Stimulated activated CD4-positive, alpha-beta T cell treated with anti-CD3 and anti-CD28 coated beads, Interleukin-12 subunit alpha, Interleukin-12 subunit beta, amount 100 ng/mL, for 48 hours (primary cell): Measurements from ENCODE around the gene SEC16B.

Experiments
- DNase-seq, 3 donors: peaks; one replicate each; pipeline ENCODE4 v3.0.0-alpha.2; 2020; ENCODE audit warnings: low read depth in 2 of 3, low spot score in 1 of 3

Gene SEC16B

DNA sequence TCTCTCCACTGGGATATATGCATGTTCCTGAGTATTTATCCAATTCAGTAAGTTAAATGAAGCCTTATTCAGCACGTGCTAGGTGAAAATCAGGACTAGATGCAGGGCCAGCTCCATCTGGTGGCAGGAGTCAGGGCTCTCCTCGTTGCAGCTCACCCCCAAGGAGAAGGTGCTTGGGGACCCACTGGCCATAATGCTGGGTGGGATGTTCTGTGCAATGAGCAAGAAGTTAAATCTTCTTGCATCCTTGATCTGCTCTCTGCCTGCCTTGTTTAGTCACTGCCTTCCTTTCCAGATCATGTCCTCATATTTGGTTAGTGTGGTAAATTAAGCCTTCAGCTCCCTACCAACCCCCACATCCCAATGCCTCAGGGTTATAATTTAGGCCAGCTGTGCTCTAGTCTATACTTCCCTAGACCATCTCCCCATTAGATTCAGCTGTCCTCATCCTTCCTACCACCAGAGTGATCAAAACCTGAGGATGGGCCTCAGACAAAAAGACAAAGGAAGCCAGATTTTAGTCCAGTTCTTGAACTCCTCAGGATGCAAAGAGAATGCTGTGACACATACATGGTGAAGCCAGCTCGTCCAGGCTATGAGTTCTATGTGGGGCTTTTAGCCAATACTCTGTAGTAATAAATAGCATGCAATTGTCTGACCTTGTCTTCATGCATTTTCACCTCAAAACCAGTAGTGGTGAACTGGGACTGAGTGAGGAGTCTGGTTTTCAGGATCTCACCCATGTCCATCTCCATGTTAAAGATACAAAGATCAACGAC, 55.9 kb downstream of the SEC16B start:
- no peak for DNase-seq

DNA sequence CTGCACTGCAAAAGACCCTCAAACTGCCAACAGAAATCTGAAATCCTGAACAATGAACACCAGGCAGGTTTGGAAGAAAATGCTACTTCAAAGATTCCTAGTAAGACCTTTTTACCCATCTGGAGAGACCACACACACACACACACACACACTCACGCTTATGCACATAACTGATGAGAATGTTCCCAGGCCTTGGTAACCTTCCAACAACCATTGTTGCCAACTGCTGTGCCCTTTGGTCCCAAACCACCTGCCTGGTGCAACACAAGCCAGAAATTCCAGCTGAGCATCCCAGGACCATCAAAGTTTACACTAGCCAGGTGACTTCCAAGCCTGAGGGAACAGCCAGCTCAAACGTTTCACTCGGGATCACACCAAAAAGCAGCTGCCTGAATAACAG, 56.9 kb downstream of the SEC16B start:
- no peak for DNase-seq

DNA sequence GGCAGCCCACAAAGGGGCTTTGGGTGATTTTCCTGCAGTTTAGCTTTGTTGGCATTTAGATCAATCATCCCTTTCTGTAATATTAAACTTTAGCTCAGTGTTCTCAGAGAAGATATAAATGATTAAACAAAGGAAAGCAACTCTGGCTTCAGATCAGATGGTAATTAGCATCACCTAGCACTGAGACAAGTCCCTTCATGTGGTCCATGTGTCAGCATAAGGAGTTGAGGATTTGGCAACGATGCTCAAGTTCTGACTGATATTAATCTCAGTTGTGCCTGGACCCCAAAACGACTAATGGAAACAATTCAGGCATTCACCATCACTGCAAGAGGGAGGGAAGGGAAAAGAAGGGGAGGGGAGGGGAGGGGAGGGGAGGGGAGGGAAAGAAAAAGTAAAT, 60.4 kb downstream of the SEC16B start:
- no peak for DNase-seq

DNA sequence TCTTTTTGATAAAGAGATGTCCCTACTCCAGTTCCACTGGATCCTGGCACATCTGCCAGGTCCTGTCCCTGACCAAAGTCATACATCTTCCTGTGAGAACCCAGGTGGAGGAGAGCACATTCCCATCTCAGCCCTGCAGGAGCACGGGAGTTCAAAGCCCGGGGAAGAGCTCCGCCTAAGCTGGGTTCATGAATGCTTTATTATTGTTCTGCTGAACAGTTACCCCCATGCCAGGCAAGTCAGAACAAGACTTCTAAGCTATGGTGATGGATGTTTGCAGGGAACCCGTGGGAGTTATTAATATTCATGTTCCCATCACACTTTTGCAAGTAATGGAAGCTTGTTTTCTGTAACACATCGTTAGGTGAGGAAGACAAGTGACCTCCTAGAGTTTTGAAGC, 62.9 kb downstream of the SEC16B start:
- DNase-seq: no peak

DNA sequence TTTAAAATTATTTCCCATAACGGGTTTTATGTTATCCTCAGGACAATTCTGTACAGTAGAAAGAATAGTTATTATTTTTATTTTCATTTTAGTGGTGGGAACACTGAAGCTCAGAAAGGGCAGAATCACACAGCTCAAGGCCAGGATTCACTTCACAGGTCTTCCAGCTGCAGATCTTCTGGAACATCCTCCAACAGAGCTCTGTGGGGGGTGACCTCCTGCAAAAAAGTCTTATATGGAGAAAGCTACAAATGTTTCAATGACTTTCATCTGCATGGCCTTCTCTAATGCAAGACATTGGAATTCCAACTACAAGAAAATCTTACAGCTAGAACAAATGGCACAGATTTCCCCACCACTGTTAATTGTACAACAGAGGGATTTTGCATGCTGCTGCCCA, 64.2 kb downstream of the SEC16B start:
- DNase-seq: no peak

DNA sequence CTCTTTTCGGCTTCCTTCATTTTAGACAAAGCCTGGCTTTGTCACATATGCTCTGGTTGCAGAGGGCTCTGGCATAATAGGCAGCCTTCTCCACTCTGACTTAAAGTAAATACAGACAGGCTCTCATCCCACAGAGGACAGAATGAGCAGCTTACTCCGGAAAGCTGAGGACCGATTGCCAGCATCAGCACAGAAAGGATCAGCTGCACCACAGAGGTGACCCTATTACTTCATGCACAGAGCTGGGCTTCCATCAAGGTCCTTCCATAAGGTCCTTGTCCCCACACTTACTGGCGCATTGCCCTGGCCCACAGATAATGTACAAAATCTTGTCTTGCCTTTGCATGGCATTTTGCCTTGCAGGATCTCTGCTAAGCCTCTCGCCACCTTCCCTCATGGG, 67.6 kb downstream of the SEC16B start:
- DNase-seq: no peak

DNA sequence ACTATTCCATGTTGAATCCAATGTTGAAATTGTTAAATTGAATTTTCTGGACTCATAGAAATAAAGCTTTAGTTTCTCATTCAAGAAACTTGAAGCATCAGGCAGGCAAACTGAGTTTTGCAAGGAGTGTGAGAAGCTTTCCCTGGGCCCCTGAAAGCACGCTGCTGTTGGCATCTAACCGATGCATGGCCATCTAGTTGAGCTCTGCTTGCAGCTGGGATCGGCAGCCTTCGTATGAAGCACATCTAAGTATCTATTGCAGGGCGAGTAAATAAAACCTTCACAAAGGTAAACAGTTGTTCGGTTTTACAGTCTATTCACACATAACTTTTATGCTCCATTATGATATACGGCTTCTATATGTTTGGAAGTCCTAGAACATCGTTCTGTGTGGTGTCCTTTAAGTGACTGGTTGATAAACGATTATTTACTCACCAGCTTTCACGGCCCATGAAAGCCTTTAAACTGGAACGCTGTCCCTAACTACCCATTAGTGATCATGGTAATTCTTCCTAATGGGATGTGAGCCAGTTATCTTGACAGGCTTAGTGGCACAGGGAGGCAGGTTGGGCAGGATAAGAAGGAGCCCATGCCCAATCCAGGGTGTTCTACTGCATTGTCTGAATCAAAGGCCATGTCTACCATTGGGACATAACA, 71.7 kb downstream of the SEC16B start:
- DNase-seq: no peak

DNA sequence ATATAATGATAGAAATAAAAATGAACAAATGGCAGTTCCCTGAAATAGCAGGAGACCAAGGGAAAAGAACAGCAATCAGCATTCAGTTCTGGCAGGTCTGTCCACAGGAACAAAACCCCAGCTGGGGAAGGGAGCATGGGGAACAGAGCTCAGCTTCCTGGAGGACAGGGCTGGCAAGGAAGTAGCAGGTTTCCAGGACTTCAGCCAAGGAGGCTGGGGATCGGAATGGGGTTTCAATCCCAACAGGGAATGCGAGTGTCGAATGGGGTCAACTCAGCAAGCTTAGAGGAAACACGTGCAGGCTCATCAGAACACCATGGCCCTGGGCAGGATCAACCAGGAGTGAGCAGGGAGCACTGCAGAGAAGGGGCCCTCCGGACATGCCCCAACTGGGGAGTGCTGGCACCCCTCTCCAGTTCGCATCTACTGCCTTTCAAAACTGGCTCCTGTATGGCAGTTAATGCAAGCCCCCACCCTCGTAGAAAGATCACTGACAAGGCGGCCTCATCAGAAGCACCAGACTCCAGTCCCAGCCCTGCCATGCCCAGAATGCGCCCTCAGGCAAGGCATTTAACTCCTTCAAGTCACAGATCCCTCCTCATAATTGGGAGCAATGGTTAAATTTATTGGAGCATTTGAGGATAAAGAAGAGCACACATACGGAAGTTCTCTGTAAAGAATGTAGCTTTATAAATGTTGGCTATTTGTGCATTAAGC, 72.4 kb downstream of the SEC16B start:
- DNase-seq: no peak
